ENCODE results near the gene DCBLD2. TPM values are rescaled to one million over a fixed set of nuclear protein-coding genes. Genes with fewer than 3 reads are reported as not detected.

Gene DCBLD2
- total RNA-seq, 1 experiment from 2014 or later = 112 TPM

- no peaks in the 10 kb centered on the region for H3K9me2 ChIP-seq (ENCODE audit: insufficient read depth)
- ChIA-PET CTCF (no interaction called here), POLR2A (ENCODE audit: unreplicated experiment) (no interaction called here)
- DNase-seq = no peak
- no peaks in the 10 kb centered on the region for H3K4me1 ChIP-seq (replicated peaks; ENCODE audit: insufficient read depth)
- BruUV-seq (replicated peaks) = no TSS peak
- TF ChIP-seq EZH2 (IDR thresholded peaks at IDR 0.05; ENCODE audit: low read depth) (no peak), CTCF (conservative IDR thresholded peaks at IDR 0.05) (no peak)
- H3K36me3 ChIP-seq (ENCODE audit: low read depth) = no peaks in the 10 kb centered on the region
- H3K27me3 ChIP-seq (ENCODE audit: insufficient read depth, low read depth) = no peaks in the 10 kb centered on the region
- no peaks in the 10 kb centered on the region for H3K9me3 ChIP-seq (ENCODE audit: insufficient read depth, low read depth)
- H2AFZ ChIP-seq = no peak overlapping the region
- intact Hi-C loops (cut with micrococcal nuclease; ENCODE audit: unreplicated experiment) = no loop called here
- no peak overlapping the region for H3K4me2 ChIP-seq
- H3K27ac ChIP-seq = no peak overlapping the region
- H3K79me2 ChIP-seq (ENCODE audit: low read depth) = no peaks in the 10 kb centered on the region
- no peaks in the 10 kb centered on the region for H3F3A ChIP-seq (ENCODE audit: insufficient read depth, low read depth)
- no peaks in the 10 kb centered on the region for H4K20me1 ChIP-seq (ENCODE audit: insufficient read depth)
- H3K4me3 ChIP-seq = no peak overlapping the region
Measured at GRCh38 chr3:98759629-98760028, 141.9 kb downstream of the DCBLD2 start.

- Histone ChIP-seq H3K79me2 (ENCODE audit: low read depth) (no peaks in the 10 kb centered on the region), H3K27me3 (ENCODE audit: insufficient read depth, low read depth) (no peaks in the 10 kb centered on the region), H4K20me1 (ENCODE audit: insufficient read depth) (no peaks in the 10 kb centered on the region), H3K9me2 (ENCODE audit: insufficient read depth) (no peaks in the 10 kb centered on the region), H3K4me2 (no peak overlapping the region), H3K9me3 (ENCODE audit: insufficient read depth, low read depth) (no peaks in the 10 kb centered on the region), H3K4me1 (replicated peaks; ENCODE audit: insufficient read depth) (no peaks in the 10 kb centered on the region), H2AFZ (no peak overlapping the region), H3F3A (ENCODE audit: insufficient read depth, low read depth) (no peaks in the 10 kb centered on the region), H3K4me3 (no peak overlapping the region), H3K36me3 (ENCODE audit: low read depth) (no peaks in the 10 kb centered on the region), H3K27ac (no peak overlapping the region)
- no peak for DNase-seq
- TF ChIP-seq EZH2 (IDR thresholded peaks at IDR 0.05; ENCODE audit: low read depth) = no peak
- no peak for TF ChIP-seq CTCF (conservative IDR thresholded peaks at IDR 0.05)
- ChIA-PET CTCF (no interaction called here), POLR2A (ENCODE audit: unreplicated experiment) (no interaction called here)
- intact Hi-C loops (cut with micrococcal nuclease; ENCODE audit: unreplicated experiment) = no loop called here
- no TSS peak for BruUV-seq (replicated peaks)
Measured at GRCh38 chr3:98755601-98756000, 145.9 kb downstream of the DCBLD2 start.

GRCh38 chr3:98754483-98754882 lies 147.0 kb downstream of the DCBLD2 start:
- Histone ChIP-seq H3K4me1 (replicated peaks; ENCODE audit: insufficient read depth) (no peaks in the 10 kb centered on the region), H3K9me3 (ENCODE audit: insufficient read depth, low read depth) (no peaks in the 10 kb centered on the region), H3K9me2 (ENCODE audit: insufficient read depth) (no peaks in the 10 kb centered on the region), H2AFZ (no peak overlapping the region), H3K27ac (no peak overlapping the region), H3K79me2 (ENCODE audit: low read depth) (no peaks in the 10 kb centered on the region), H3K4me2 (no peak overlapping the region), H3K27me3 (ENCODE audit: insufficient read depth, low read depth) (no peaks in the 10 kb centered on the region), H3K4me3 (no peak overlapping the region), H3F3A (ENCODE audit: insufficient read depth, low read depth) (no peaks in the 10 kb centered on the region), H4K20me1 (ENCODE audit: insufficient read depth) (no peaks in the 10 kb centered on the region), H3K36me3 (ENCODE audit: low read depth) (no peaks in the 10 kb centered on the region)
- intact Hi-C loops (cut with micrococcal nuclease; ENCODE audit: unreplicated experiment) = no loop called here
- no TSS peak for BruUV-seq (replicated peaks)
- POLR2A ChIA-PET (ENCODE audit: unreplicated experiment) = no interaction called here
- DNase-seq = no peak
- no peak for TF ChIP-seq EZH2 (IDR thresholded peaks at IDR 0.05; ENCODE audit: low read depth)
- TF ChIP-seq CTCF (conservative IDR thresholded peaks at IDR 0.05) = no peak
- CTCF ChIA-PET = no interaction called here
